Inferior parietal cortex (tissue), 1 donor: ENCODE results near the gene DLX1.
"Not testable (repeated sequence)": the region's sequence is repeated elsewhere in the genome, so short reads cannot be mapped to it uniquely, and the experiment has no call there.

Source experiments
- DNase-seq: peaks from one replicate; pipeline ENCODE4 v3.0.0-alpha.2; 2016; ENCODE audit errors: extremely low spot score

Gene DLX1

GRCh38 chr2:172085460-172086159, at the start of gene DLX1:
TSS of gene DLX1 (plus strand) at chr2:172085507. CDS start at chr2:172085678, 171 bp downstream.
- no peak for DNase-seq

- DNase-seq, result no peak
Measured at GRCh38 chr2:172038121-172038520, 47.2 kb upstream of the DLX1 start.

DNA sequence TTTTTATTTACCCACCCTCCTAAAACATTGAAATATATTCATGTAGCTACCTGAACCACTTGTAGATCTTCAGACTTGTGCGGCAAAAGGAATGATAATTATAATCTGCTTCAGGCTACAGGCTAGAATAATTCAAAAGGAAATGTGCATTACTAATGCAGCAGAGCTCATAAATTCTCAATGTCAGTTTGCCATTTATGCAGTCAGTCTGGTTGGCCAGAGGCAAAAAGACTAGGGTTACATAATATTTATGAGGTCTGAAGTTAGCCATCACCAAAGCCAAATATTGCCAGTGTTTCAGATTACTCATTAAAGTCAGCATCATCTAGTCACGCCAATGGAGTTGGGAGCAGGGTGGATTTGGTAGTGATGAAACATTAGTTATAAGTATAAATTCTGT, 46.7 kb upstream of the DLX1 start:
- no peak for DNase-seq

GRCh38 chr2:172039011-172039704, 46.1 kb upstream of the DLX1 start:
- no peak for DNase-seq

DNA sequence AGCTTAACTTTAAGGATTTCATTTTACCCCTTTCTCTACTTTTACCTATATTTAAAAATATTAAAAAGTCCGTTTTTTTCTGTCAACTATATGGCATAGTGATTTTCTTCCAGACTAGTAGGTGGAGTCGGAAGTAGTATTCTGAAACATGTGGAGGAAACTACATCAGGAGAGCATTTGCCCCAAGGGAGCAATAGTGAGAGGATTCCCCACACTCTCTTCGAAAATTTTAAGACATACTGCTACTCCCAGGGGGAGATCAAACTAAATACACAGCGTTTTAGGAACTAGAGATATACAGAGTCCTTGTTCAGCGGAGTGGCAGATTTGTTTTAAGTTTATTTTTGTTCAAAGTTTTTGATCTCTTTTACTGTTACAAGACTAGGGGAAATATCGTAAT, 45.0 kb upstream of the DLX1 start:
- DNase-seq, result no peak

DNA sequence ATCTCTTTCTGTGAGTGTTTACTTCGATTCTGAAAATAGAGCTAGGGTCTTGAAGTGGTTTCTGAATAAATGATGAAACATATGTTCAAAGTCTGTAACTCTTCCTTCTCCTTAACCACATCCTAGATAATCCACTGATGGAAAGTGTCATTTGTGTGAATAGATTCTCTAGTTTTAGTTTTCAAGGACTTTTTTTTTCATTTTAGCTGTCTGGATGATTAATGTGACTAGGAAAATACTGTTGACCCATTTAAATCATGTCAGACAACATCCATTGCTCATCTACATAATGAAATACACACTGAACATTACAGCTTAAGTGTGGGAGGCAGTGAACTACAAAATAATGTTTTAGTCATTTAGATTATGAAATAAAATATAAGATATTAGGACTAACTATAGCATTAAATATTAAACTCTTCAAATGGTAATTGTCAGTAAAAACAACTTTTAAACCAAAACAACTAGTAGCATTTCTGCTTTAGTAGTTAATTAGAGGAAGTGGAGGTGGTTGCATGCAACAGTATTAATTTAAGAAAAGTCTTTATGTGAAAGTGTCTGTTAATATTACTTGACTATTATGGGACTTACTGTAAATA, 39.1 kb upstream of the DLX1 start:
- DNase-seq, result peak; percentile 1

DNA sequence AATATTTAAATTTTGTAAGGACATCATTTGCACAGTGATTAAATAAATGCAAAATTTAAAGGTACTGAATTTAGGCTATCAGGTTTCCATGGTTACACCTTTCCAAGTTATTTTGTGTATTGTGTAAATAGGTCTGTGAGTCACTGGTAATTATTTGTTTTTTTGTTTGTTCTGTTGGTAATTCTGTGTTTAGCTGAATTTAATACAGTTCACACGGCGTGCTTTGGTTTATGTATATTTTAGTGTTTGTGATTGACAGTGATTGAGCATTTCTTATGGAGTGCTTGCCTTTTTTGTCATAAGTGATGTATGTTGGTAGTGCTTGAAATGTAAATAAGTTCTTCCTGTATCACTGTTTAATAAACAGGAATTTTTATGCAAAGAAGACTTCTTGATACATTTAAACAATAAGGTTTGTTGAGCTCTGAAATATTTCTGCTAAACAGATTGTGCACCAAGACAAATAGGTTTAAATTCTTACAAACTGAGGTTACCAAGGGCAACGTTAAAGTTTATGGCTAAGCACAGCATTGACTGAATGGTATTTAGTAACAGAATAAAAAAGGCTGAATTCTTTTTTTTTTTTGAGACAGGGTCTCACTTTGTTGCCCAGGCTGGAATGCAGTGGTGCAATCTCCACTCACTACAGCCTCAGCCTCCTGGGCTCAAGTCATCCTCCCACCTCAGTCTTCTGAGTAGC, 38.3 kb upstream of the DLX1 start:
- DNase-seq, result no peak

- no peak for DNase-seq
Measured at GRCh38 chr2:172047566-172048507, 37.5 kb upstream of the DLX1 start.

GRCh38 chr2:172048508-172049503, 36.5 kb upstream of the DLX1 start:
- peak; percentile 0 for DNase-seq

- DNase-seq, result peak; percentile 0
Measured at GRCh38 chr2:172049567-172050120, 35.7 kb upstream of the DLX1 start.

- DNase-seq, result no peak
Measured at GRCh38 chr2:172050479-172051125, 34.7 kb upstream of the DLX1 start.

DNA sequence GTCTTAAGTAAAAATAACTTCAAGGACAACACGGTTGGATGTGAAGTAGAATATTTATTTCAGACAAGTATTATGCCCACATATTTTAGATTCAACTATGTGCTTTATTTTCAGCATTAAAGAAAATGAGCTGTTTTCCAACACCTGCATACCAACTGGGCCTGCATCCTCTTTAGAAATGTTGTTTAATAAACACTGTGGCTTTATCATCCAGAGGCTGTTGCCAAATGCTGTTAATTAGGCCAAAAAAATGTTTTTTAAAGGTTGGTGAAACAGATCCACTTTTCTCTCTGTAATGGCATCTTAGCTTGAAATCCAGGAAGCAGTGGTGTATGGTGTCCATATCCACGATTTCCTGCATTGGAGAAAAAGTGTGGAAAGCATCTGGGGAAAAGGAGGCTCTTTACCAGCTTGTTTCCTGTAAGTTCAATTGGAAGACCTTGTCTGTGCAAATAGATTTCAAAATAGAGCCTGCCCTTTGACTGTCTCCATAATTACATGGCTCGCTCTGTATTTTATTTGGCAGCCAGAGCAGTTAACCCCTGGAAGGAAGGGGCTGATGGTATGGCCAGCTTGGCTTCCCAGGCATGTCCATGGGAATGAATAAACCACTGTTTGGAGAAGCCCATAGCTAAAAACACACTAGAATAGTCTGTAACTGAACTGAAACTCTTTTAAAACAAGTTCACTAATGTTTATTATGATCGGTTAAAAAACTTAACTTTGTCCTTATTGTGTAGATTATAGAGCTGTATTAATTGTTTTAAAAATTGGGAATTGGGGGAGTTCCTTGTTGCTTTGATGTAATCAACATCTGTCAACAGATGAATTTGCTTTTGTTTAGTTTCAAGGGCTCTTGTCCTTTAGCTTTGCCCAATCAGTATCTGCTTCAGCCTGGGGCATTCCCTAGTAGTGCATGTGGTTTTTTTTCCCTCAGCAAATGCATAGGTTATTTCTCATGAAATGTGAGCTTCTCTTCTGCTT, 33.0 kb upstream of the DLX1 start:
- peak; percentile 2 for DNase-seq

GRCh38 chr2:172053486-172053885, 31.8 kb upstream of the DLX1 start:
- peak; percentile 0 for DNase-seq

DNA sequence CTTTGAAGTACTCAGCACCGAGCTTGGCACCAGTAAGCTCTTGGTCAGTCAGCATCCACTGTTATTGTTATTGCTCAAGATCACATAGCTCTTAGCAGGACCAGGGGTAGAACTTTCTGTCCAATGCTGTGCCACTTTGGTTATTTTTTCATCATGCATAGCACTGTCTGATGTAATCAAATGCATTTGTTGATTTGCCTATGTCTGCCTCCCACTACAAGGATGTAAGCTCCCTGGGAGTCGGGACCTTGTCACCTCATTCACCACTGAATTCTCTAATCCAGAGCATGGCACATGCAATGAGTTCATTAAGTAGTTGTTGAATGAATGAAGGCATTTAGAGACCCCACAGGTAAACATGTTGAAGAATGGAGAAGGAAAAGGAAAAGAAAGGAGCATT, 29.0 kb upstream of the DLX1 start:
- DNase-seq, result peak; percentile 1

- no peak for DNase-seq
Measured at GRCh38 chr2:172058660-172059059, 26.6 kb upstream of the DLX1 start.

DNA sequence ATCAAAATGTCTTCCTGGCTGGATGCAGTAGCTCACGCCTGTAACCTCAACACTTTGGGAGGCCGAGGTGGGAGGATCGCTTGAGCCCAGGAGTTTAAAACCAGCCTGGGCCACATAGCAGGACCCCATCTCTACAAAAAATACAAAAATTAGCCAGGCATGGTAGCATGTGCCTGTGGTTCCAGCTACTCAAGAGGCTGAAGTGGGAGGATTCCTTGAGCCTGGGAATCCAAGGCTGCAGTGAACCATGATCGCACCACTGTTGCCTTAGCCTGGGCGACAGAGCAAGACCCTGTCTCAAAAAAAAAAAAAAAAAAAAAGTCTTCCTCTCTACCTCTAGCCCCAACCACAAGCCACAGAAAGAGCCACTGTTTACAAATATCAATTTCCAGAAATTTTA, 25.2 kb upstream of the DLX1 start:
- DNase-seq, result not testable (repeated sequence)

- DNase-seq, result no peak
Measured at GRCh38 chr2:172062402-172063004, 22.8 kb upstream of the DLX1 start.

- DNase-seq, result no peak
Measured at GRCh38 chr2:172063446-172063845, 21.9 kb upstream of the DLX1 start.
